PC-9 (cell line): ENCODE measurements around the gene GDPD3. TPM values are rescaled to one million over a fixed set of nuclear protein-coding genes. Genes with fewer than 3 reads are reported as not detected.

Source experiments
- BruUV-seq: library from RNA; stranded (reverse); fragments of 400-500 nt; replicated peaks from 2 replicates; lab custom pipeline; 2021; lab: Mats Ljungman, UMichigan
- CTCF ChIA-PET: fragments of 300-600 bp; sonication (Branson Sonifier 250); formaldehyde crosslinking; loops from one replicate; lab custom pipeline; 2022; ENCODE audit warnings: antibody characterized with exemption; lab: Charles Lee
- POLR2A ChIA-PET: fragments of 300-600 bp; sonication (Branson Sonifier 250); formaldehyde crosslinking; loops from one replicate; lab custom pipeline; 2022; ENCODE audit warnings: antibody characterized with exemption; ENCODE audit not compliant: unreplicated experiment; lab: Charles Lee
- DNase-seq, 2 experiments: peaks; one replicate each; pipeline versions ENCODE4 v3.0.0 to v3.0.0-alpha.2; 2015 to 2022; ENCODE audit warnings: mixed read lengths in 1 of 2
- H2AFZ ChIP-seq: fragments of 200-600 bp; sonication (generic); 2 replicates; pipeline ENCODE4 v1.8.1; 2017; ENCODE audit warnings: antibody characterized with exemption
- H3F3A ChIP-seq: fragments of 200-600 bp; sonication (generic); 2 replicates; pipeline ENCODE4 v1.8.1; 2017; ENCODE audit warnings: antibody characterized with exemption, mild to moderate bottlenecking, low read depth; ENCODE audit not compliant: insufficient read depth
- H3K27ac ChIP-seq: fragments of 200-600 bp; sonication (generic); 2 replicates; pipeline ENCODE4 v1.6.1; 2016; ENCODE audit warnings: mixed run types
- H3K27me3 ChIP-seq: fragments of 200-600 bp; sonication (generic); 2 replicates; pipeline ENCODE4 v1.6.1; 2016; ENCODE audit warnings: low read depth, mixed run types; ENCODE audit not compliant: insufficient read depth
- H3K36me3 ChIP-seq: fragments of 200-600 bp; sonication (generic); 2 replicates; pipeline ENCODE4 v1.6.1; 2016; ENCODE audit warnings: low read depth, mixed run types
- H3K4me1 ChIP-seq: fragments of 200-600 bp; sonication (generic); replicated peaks from 2 replicates; pipeline ENCODE4 v1.6.1; 2016; ENCODE audit warnings: mixed run types; ENCODE audit not compliant: insufficient read depth
- H3K4me2 ChIP-seq: fragments of 200-600 bp; sonication (generic); 2 replicates; pipeline ENCODE4 v1.6.1; 2017; ENCODE audit warnings: mixed run types
- H3K4me3 ChIP-seq: fragments of 200-600 bp; sonication (generic); 2 replicates; pipeline ENCODE4 v1.6.1; 2016; ENCODE audit warnings: mixed run types
- H3K79me2 ChIP-seq: fragments of 200-600 bp; sonication (generic); 2 replicates; pipeline ENCODE4 v1.6.1; 2017; ENCODE audit warnings: low read depth, mixed run types
- H3K9me2 ChIP-seq: fragments of 200-600 bp; sonication (generic); 2 replicates; pipeline ENCODE4 v1.8.1; 2017; ENCODE audit warnings: mild to moderate bottlenecking; ENCODE audit not compliant: insufficient read depth
- H3K9me3 ChIP-seq: fragments of 200-600 bp; sonication (generic); 2 replicates; pipeline ENCODE4 v1.8.1; 2016; ENCODE audit warnings: low read depth; ENCODE audit not compliant: insufficient read depth
- H4K20me1 ChIP-seq: fragments of 200-600 bp; sonication (generic); 2 replicates; pipeline ENCODE4 v1.8.1; 2017; ENCODE audit not compliant: insufficient read depth
- CTCF ChIP-seq: fragments of 200-600 bp; sonication (generic); conservative IDR thresholded peaks from 2 replicates; pipeline ENCODE4 v1.6.1; 2017; ENCODE audit warnings: mixed run types, antibody characterized with exemption, mild to moderate bottlenecking, moderate library complexity
- EZH2 ChIP-seq: fragments of 200-600 bp; sonication (generic); IDR thresholded peaks from 2 replicates; pipeline ENCODE4 v1.8.0; 2017; ENCODE audit warnings: antibody characterized with exemption, low read depth
- intact Hi-C: fragments of 100-400 bp; cut with micrococcal nuclease; formaldehyde crosslinking; loops from one replicate; pipeline ENCODE4 v1.10.0; 2022; ENCODE audit not compliant: unreplicated experiment
- total RNA-seq: library from RNA; stranded (reverse); gene quantifications from 2 replicates; pipeline ENCODE4 v1.2.3, GENCODE V29; 2021

GDPD3 gene
- total RNA-seq, 1 experiment from 2014 or later = 27.5 TPM

GRCh38 chr16:30066761-30067583 is 46.4 kb downstream of the GDPD3 start:
- ChIA-PET POLR2A (interaction anchor here (0.5 kb wide), 2 partner anchors 15 to 334 kb away, joined by 3 to 5 read pairs; no protein-coding TSS in a partner anchor), CTCF (no interaction called here)
- peaks cover 60% of the 10 kb centered on the region for H4K20me1 ChIP-seq
- H3K27ac ChIP-seq = peak overlapping the region; percentile 92
- no peaks in the 10 kb centered on the region for H3K27me3 ChIP-seq
- peaks cover 34% of the 10 kb centered on the region for H3K4me1 ChIP-seq
- no TSS peak for BruUV-seq
- DNase-seq = no peak
- no peaks in the 10 kb centered on the region for H3K9me2 ChIP-seq
- no peak for TF ChIP-seq EZH2
- TF ChIP-seq CTCF = no peak
- peaks cover 47% of the 10 kb centered on the region for H3K36me3 ChIP-seq
- H3K79me2 ChIP-seq = peaks cover 84% of the 10 kb centered on the region
- no peak overlapping the region for H2AFZ ChIP-seq
- H3K4me3 ChIP-seq = peak overlapping the region; percentile 94
- H3K4me2 ChIP-seq = peak overlapping the region; percentile 97
- intact Hi-C loops = loop anchor here (2.0 to 5.0 kb wide), 2 partner anchors 24 to 590 kb away; partner anchors contain the start of genes FBRS and TBX6
- no peaks in the 10 kb centered on the region for H3K9me3 ChIP-seq
- peaks cover 83% of the 10 kb centered on the region for H3F3A ChIP-seq

GRCh38 chr16:30065943-30066760 is 47.2 kb downstream of the GDPD3 start:
- BruUV-seq = TSS peak; percentile 56
- peak overlapping the region; percentile 97 for H3K4me2 ChIP-seq
- H4K20me1 ChIP-seq = peaks cover 52% of the 10 kb centered on the region
- no peaks in the 10 kb centered on the region for H3K27me3 ChIP-seq
- peaks cover 38% of the 10 kb centered on the region for H3K36me3 ChIP-seq
- TF ChIP-seq EZH2 = no peak
- no peaks in the 10 kb centered on the region for H3K9me2 ChIP-seq
- peak overlapping the region; percentile 94 for H3K4me3 ChIP-seq
- H3K79me2 ChIP-seq = peaks cover 84% of the 10 kb centered on the region
- H3K4me1 ChIP-seq = peaks cover 42% of the 10 kb centered on the region
- H3K9me3 ChIP-seq = no peaks in the 10 kb centered on the region
- CTCF ChIA-PET = interaction anchor here (0.6 to 1.5 kb wide), 2 partner anchors 11 to 1115 kb away, joined by 3 to 4 read pairs; partner anchors contain the start of gene NFATC2IP
- peaks cover 83% of the 10 kb centered on the region for H3F3A ChIP-seq
- no peak for DNase-seq
- POLR2A ChIA-PET = interaction anchor here (0.5 to 1.8 kb wide), 16 partner anchors 13 to 1203 kb away, joined by 3 to 7 read pairs (median 4); partner anchors contain the start of genes NFATC2IP and SH2B1
- intact Hi-C loops = loop anchor here (2.0 to 5.0 kb wide), 3 partner anchors 25 to 591 kb away; partner anchors contain the start of genes CD2BP2, FBRS and TBX6
- H2AFZ ChIP-seq = no peak overlapping the region
- peak overlapping the region; percentile 92 for H3K27ac ChIP-seq

DNA sequence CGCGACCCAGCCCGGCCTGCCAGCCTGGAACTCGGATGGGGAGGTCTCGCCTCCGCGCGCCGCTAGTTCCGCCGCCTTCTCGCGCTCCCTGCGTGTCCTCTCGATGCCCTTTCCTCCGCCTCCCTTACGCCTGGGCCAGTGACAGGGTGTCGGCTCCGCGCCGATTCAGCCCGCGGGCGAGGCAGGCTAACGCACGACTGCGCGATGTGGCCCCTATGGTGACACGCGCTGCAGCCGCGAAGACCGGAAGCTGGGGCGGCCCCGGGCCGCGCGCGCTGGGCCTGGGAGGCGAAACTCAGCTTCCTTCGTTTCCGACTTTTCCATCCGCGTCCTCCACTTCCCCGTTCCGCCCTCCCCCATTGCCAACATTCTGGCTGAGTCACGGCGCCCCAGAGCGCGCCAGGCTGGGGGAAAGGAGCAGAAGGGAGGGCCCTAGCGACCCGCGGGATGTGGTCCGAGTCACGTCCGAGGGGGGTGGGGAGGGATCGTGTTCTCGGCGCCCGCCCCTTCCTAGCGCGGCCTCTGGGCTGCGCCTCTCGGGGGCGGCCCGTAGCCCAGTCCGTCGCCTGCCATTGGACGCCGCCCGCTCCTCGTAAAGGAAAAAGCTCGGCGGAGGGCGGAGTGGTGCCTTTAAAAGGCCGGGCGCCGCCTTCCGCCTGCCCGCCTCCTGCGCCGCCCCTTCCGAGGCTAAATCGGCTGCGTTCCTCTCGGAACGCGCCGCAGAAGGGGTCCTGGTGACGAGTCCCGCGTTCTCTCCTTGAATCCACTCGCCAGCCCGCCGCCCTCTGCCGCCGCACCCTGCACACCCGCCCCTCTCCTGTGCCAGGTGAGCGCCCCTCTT is 48.0 kb downstream of the GDPD3 start, which contains the start of gene ALDOA:
Gene ALDOA (plus strand): TSS at position 659 of the 841 bp plus-strand sequence. CDS start 1,138 bp downstream, outside the sequence.
- H3K9me3 ChIP-seq = no peaks in the 10 kb centered on the region
- peaks cover 50% of the 10 kb centered on the region for H3K4me1 ChIP-seq
- H3K4me3 ChIP-seq = peak within 1 kb of the TSS; percentile 94
- H2AFZ ChIP-seq = peak within 1 kb of the TSS; percentile 71
- CTCF ChIA-PET = interaction anchor here (0.6 to 1.5 kb wide), 2 partner anchors 10 to 1115 kb away, joined by 3 to 4 read pairs; partner anchors contain the start of gene NFATC2IP
- H3F3A ChIP-seq = peaks cover 83% of the 10 kb centered on the region
- peak; percentile 95 to 100 for DNase-seq
- TF ChIP-seq CTCF = no peak
- TF ChIP-seq EZH2 = no peak
- H3K9me2 ChIP-seq = no peaks in the 10 kb centered on the region
- H3K27ac ChIP-seq = peak within 1 kb of the TSS; percentile 92
- H3K36me3 ChIP-seq = peaks cover 30% of the 10 kb centered on the region
- intact Hi-C loops = loop anchor here (2.0 to 5.0 kb wide), 2 partner anchors 289 to 592 kb away; partner anchors contain the start of genes CD2BP2 and FBRS
- H4K20me1 ChIP-seq = peaks cover 43% of the 10 kb centered on the region
- BruUV-seq = no TSS peak
- H3K4me2 ChIP-seq = peak within 1 kb of the TSS; percentile 97
- no peaks in the 10 kb centered on the region for H3K27me3 ChIP-seq
- H3K79me2 ChIP-seq = peaks cover 76% of the 10 kb centered on the region
- POLR2A ChIA-PET = interaction anchor here (0.5 to 1.8 kb wide), 16 partner anchors 22 to 1202 kb away, joined by 3 to 7 read pairs (median 4); partner anchors contain the start of genes NFATC2IP and SH2B1
